Putamen (tissue), 1 donor: ENCODE results near the gene APEX1.
A peak's percentile ranks its signal among the peaks of the same experiment; 100 is the strongest.

Experiments
- DNase-seq: peaks from one replicate; pipeline ENCODE4 v3.0.0-alpha.2; 2016; ENCODE audit warnings: low spot score

Gene APEX1

DNA sequence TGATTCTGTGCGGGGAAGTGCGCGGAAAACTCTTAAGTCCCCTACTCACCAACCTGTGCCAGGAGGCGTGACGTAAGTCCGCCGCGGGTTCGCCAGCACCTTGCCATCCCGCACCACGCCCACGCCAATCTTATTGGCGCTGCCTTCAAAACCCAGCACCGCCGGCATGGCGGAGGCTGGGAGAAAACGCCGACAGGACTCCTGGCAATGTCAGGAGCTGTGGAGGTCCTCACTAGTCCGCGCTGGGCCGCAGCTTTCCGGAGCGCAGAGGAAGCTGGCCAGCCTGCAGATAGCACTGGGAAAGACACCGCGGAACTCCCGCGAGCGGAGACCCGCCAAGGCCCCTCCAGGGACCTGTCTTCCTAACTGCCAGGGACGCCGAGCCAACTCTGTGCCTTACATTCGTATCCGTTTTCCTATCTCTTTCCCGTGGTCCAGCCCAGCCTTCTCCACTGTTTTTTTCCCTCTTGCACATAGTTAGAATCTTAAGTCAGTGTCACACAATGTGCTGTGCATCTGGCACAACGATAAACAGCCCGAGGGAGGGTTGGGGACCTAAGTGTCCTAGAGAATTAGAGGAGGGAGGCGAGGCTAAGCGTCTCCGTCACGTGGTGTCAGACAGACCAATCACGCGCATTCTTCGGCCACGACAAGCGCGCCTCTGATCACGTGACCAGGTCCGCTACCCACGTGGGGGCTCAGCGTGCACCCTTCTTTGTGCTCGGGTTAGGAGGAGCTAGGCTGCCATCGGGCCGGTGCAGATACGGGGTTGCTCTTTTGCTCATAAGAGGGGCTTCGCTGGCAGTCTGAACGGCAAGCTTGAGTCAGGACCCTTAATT, at the start of gene APEX1, which contains the start of gene OSGEP:
Gene APEX1 (plus strand): TSS at position 711 of the 839 bp plus-strand sequence. CDS start 420 bp downstream, outside the sequence.
Gene OSGEP (minus strand): TSS at position 297 of the 839 bp plus-strand sequence. CDS start 129 bp downstream, at position 168.
- peak; percentile 99 for DNase-seq

DNA sequence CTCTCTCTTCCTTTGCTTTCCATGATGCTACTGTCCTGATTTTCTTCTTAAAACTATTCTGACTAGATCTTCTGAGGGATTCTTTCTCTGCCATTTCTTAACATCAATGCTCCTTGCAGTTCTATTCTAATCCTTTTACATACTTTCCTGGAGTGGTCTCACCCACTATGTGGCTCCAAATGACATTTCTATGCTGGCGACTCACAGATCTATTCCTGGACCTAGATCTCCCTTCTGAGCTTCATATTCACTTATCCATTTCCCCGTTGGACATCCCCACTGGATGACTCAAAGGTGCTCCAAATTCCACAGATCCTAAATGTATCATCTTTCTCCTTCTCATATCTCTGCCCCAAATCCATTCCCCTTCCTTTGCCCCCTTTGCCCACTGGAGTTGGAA, 45.8 kb upstream of the APEX1 start:
- DNase-seq, result no peak

GRCh38 chr14:20412411-20412810, 42.6 kb upstream of the APEX1 start:
- DNase-seq, result no peak

GRCh38 chr14:20412876-20413743, 41.9 kb upstream of the APEX1 start, which contains the start of gene TEP1:
Gene TEP1, minus strand, starts transcription at chr14:20413501. Its CDS starts 5,062 bp downstream, at chr14:20408439.
- peak; percentile 79 for DNase-seq

- no peak for DNase-seq
Observed at GRCh38 chr14:20413744-20414082, 41.3 kb upstream of the APEX1 start.

GRCh38 chr14:20415782-20416206, 39.2 kb upstream of the APEX1 start:
- DNase-seq, result no peak

DNA sequence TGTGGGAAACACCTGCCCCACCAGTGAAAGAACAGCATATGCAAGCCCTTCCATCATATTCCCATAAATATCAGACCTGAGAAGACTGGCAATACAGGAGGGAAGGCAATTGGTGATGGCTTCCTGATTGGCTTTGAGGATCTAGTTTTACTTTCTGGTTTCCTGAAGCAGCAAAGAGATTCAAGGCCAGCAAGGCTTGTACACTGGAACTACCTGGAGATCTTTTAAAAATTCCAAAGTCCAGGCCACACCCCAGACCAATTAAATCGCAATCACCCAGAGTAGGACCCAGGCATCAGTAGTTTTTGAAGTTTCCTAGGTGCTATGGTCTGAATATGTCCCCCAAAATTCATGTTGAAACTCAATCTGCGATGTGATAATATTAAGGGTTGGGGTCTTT, 38.8 kb upstream of the APEX1 start:
- no peak for DNase-seq

- DNase-seq, result no peak
Observed at GRCh38 chr14:20417250-20418186, 37.5 kb upstream of the APEX1 start.

DNA sequence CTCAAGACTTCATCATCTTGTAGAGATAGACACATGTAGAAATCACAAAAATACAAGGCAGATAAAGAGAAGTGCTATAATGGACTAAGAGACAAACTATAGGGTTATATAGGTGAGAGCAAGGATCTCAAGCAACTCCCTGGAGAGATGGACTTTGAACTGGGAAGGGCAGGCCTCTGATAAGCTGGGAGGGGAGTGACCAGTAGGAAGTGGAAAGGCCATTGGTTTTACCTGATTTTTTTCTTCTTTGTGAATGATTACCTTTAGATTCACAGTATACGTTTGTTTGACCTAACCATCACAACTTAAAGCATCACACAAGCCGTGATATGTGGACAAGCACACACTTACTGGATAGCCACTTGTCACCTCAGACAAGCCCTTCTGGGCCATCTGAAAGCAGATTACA, 36.5 kb upstream of the APEX1 start:
- no peak for DNase-seq

DNA sequence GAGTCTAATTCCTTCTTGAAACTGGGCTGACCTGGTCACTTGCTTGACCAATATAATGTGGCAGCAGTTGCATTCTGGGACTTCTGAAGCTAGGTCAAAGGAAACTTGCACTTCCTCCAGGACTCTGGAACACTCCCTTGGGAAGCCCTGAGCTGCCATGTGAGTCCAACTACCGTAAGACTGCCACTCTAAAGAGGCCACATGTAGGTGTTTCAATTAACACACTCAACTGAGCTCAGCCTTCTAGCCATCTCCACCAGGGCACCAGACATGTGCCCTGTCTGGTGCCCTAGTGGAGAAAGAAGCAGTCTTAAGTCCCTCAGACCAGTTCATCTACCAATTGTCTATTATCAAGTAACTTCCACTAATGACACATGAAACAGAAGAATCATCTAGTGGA, 35.6 kb upstream of the APEX1 start:
- DNase-seq, result no peak

GRCh38 chr14:20421267-20421666, 33.8 kb upstream of the APEX1 start:
- DNase-seq, result no peak

GRCh38 chr14:20422886-20423285, 32.1 kb upstream of the APEX1 start:
- DNase-seq, result no peak

- no peak for DNase-seq
Observed at GRCh38 chr14:20424851-20425250, 30.2 kb upstream of the APEX1 start.

GRCh38 chr14:20427231-20428009, 27.6 kb upstream of the APEX1 start:
- peak; percentile 27 for DNase-seq

DNA sequence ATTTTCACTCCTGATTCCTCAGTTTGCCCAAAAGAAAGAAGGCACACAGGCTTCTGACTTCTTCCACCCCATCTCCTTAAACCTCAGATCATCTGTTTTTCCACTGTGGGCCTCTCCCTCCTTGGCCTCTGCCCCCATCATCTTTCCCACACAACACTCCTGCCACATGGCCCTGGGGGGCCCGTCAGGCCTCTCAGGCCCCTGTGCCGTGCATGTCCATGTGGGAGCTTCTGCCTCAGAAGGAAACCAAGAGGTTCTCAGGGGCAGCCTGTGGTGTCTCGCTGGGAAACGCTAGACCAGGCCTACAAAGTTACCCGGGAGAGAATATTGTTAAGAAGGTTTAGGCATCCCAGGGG, 27.0 kb upstream of the APEX1 start:
- DNase-seq, result no peak

DNA sequence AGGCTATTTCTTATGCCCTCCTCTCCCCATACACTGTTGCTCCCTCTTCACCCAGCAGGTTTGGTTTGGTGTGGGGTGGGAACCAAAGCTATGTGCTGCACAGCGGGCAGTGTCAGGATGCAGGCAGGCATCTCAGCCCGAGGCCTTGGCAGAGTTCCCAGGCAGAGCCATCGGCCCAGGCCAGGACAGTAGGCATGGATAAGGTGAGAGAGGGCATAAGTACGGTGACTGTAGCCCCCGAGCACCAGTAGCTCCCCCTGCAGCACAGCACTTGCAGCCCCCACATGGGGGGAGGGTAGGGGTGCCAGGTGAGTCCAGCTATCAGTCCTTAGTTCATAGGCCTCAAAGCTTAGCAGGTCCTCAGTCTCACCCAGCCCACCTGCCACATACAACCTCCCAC, 26.2 kb upstream of the APEX1 start:
- DNase-seq, result no peak

GRCh38 chr14:20429801-20430669, 25.0 kb upstream of the APEX1 start:
- DNase-seq, result no peak

DNA sequence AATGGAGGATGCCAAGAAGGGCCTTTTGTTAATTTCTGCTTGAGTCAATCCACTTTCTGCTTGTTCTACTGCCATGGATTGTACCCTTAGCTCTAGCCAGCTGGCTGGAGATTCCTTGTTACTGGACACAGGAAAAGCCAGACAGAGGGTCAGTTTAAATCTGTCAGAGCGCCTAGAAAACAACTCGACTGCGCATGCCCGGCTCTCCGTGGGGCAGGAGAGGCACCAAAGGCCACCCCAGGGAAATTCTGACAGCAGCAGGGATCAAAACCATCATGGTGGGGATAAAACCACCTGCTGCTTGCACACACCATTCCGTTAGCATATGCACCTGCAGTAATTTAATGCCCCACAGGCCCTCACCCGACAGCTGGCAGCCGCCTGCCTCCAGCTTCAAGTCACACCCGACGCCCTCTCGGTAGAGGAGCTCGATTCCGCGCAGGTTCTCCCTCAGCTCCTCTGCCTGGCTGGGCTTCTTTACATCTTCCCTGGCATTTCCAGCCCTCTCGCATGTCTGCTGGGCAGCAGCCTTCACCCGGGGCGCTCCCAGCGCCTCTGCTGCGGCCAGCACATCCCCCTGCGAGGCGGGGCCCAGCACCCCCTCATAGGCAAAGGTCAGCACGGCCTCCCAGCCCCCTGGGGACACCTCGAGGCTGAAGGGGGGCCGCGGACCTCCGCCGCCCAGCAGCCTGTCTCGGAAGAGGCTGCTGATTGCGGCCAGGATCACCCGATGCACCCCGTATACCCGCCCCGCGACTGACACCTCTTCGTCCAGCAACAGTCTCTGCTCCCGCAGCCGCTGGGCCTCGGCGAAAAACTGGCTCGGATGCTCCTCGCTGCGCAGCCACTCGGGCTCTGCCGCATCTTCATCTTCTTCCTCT, 20.1 kb upstream of the APEX1 start:
- peak; percentile 83 for DNase-seq
